Upper lobe of right lung (tissue), 1 donor: ENCODE measurements around the gene AGPAT4. TPM values are rescaled to one million over a fixed set of nuclear protein-coding genes. Genes with fewer than 3 reads are reported as not detected.

Experiments used
- ATAC-seq: fragments of 200-7000 bp; cut with Tn5 transposase; one replicate; pipeline ENCODE4 v1.9.1; 2020; ENCODE audit warnings: mild to moderate bottlenecking, moderate library complexity
- DNase-seq: peaks from one replicate; pipeline ENCODE4 v3.0.0-alpha.2; 2020
- H3K27ac ChIP-seq: fragments of 200-600 bp; one replicate; pipeline ENCODE4 v1.8.0; 2022
- H3K27me3 ChIP-seq: fragments of 200-600 bp; one replicate; pipeline ENCODE4 v1.8.0; 2022; ENCODE audit warnings: mild to moderate bottlenecking
- H3K36me3 ChIP-seq: fragments of 200-600 bp; one replicate; pipeline ENCODE4 v1.8.0; 2022
- H3K4me1 ChIP-seq: fragments of 200-600 bp; one replicate; pipeline ENCODE4 v1.8.0; 2022
- H3K4me3 ChIP-seq: fragments of 200-600 bp; one replicate; pipeline ENCODE4 v1.8.0; 2022; ENCODE audit warnings: mild to moderate bottlenecking
- H3K9me3 ChIP-seq: fragments of 200-600 bp; one replicate; pipeline ENCODE4 v1.8.0; 2022
- intact Hi-C: fragments of 100-400 bp; cut with DNase I; formaldehyde crosslinking; loops from one replicate; pipeline ENCODE4 v1.11.0; 2022
- total RNA-seq: library from RNA; stranded (reverse); fragmentation: NEBNext Ultra II Directional; extraction: Animal tissue kit (Norgen Biotek cat#: 25700); gene quantifications from one replicate; pipeline ENCODE4 v1.2.1, GENCODE V29; 2021
- TF ChIP-seq, protein P1 (sequence below): fragments of 200-600 bp; IDR thresholded peaks from one replicate; pipeline ENCODE4 v1.8.0; 2022; ENCODE audit warnings: antibody characterized with exemption
- donor health status: DM: no; HTN: yes; CAD: no; lungs with severe emphysema.

Gene AGPAT4
- total RNA-seq, 1 donor from 2014 or later: 16.6 TPM

DNA sequence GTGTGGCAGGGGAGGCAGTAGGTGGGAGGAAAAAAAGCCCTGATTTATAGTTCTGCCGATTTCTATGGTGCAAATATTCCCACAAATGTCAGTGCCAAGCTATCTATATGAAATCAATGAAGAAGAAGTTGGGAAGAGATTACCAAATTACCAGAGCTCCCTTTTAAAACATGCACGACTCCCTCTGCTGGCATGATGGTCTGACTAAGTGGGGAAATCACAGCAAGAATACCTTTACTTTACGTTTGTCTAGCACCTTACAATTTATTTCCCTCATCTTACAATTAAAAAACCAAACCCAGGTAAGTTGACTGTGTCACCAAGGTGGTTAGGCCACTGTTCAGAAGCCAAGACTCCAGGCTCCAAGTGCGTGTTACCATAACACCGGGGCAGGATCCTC is 55.6 kb downstream of the AGPAT4 start:
- Histone ChIP-seq H3K4me3 (no peak overlapping the region), H3K4me1 (no peaks in the 10 kb centered on the region), H3K9me3 (no peaks in the 10 kb centered on the region), H3K36me3 (no peaks in the 10 kb centered on the region), H3K27ac (no peak overlapping the region), H3K27me3 (no peaks in the 10 kb centered on the region)
- DNase-seq (no peak), ATAC-seq (no peak)
- TF ChIP-seq, protein P1, sequence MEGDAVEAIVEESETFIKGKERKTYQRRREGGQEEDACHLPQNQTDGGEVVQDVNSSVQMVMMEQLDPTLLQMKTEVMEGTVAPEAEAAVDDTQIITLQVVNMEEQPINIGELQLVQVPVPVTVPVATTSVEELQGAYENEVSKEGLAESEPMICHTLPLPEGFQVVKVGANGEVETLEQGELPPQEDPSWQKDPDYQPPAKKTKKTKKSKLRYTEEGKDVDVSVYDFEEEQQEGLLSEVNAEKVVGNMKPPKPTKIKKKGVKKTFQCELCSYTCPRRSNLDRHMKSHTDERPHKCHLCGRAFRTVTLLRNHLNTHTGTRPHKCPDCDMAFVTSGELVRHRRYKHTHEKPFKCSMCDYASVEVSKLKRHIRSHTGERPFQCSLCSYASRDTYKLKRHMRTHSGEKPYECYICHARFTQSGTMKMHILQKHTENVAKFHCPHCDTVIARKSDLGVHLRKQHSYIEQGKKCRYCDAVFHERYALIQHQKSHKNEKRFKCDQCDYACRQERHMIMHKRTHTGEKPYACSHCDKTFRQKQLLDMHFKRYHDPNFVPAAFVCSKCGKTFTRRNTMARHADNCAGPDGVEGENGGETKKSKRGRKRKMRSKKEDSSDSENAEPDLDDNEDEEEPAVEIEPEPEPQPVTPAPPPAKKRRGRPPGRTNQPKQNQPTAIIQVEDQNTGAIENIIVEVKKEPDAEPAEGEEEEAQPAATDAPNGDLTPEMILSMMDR: no peak
- intact Hi-C loops: no loop called here

DNA sequence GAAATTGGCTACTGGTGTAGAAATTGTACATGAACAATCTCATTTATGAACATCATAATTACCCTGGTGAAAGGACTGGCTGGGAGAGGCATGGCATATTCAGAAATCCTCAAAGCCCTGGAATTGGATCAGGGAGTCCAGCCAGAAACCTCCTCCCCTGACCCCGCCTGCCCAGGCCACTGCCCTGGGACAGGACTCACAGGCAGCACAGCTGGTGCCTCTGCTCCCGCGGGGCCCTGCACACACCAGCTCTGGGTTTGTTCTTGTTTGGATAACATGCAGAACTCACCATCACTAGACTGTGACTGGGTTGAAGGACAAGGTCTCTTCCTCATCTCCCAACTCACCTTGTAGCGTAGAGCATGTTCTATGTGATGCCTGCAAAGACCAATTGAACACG is 56.2 kb downstream of the AGPAT4 start:
- TF ChIP-seq, protein P1: no peak
- H3K4me3 ChIP-seq: no peak overlapping the region
- DNase-seq (no peak), ATAC-seq (no peak)
- no peaks in the 10 kb centered on the region for H3K9me3 ChIP-seq
- no peaks in the 10 kb centered on the region for H3K4me1 ChIP-seq
- H3K36me3 ChIP-seq: no peaks in the 10 kb centered on the region
- H3K27ac ChIP-seq: no peak overlapping the region
- intact Hi-C loops: no loop called here
- H3K27me3 ChIP-seq: no peaks in the 10 kb centered on the region

DNA sequence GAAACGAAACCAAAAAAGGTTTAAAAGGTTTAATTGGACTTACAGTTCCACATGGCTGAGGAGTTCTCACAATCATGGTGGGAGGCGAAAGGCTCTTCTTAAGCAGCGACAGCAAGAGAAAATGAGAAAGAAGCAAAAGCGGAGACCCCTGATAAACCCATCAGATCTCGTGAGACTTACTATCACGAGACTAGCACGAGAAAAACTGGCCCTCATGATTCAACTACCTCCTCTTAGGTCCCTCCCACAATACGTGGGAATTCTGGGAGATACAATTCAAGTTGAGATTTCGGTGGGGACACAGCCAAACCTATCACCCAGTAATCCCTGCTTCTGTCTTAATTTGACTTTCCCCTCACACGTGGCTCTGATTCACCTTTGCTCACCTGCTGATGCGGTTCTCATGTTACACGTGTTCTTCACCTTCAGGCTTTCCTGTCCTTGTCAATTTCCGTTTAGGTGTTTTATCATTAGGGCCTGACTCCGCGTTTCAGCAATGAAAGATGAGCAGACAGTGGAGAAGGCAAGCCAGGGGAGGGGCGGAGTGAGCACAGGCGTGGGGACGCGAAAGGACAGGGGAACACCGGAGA is 57.1 kb downstream of the AGPAT4 start:
- TF ChIP-seq, protein P1: no peak
- H3K4me3 ChIP-seq: no peak overlapping the region
- no peaks in the 10 kb centered on the region for H3K27me3 ChIP-seq
- no peaks in the 10 kb centered on the region for H3K4me1 ChIP-seq
- intact Hi-C loops: no loop called here
- no peak for ATAC-seq
- no peak for DNase-seq
- no peaks in the 10 kb centered on the region for H3K36me3 ChIP-seq
- H3K27ac ChIP-seq: no peak overlapping the region
- no peaks in the 10 kb centered on the region for H3K9me3 ChIP-seq

DNA sequence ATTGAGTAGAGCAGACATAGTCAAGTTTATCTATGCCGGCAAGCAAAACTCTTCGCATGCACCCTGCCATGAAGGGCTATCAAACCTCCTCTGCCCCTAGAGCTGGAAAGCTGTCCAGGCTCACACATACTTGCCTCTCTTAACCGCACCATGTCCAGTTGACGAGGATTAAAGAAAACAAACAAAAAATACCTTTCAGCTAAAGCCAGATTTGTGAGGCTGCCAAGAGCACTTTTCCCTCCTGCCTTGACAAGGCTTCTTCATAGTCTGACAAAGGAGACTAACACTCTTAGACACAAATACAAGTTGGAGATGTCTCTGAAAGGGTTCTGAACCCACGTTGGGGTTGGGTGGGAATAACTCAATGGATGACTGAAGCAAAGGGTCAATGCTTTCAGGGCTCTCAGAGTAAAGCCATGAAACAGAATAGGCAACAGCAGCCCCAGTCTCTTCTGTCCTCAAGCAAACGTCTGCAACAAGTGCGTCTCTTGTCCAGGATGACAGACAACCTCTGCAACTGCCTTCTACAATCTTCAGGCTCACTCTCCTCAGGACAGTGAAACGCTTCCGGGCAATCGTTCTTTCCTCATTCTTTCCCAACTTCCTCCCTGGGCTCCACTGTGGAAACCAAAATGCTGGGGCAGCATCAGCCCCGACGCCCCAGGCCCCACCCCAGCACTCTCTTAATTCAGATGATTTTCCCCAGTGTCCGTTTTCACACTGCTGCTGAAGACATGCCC is 57.8 kb downstream of the AGPAT4 start:
- DNase-seq (no peak), ATAC-seq (peak; percentile 68)
- intact Hi-C loops: no loop called here

DNA sequence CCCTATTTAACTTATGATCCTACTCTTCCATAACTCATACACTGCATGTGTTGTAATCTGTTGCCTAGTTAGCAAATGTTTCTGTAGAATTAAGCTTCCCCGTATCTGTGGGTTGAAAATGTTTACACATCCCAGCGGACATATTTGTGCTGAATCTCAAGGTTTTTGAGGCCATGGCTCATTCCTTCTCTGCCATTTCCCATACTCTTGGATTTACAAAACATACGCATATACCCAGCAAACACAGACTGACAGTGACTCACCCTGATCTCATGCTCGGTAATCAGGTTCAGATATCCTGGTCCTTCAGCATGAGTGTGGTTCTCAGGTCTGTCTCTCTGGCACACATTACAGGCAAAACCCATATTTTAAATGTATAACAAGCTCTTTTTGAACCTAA is 58.7 kb downstream of the AGPAT4 start:
- Histone ChIP-seq H3K9me3 (no peaks in the 10 kb centered on the region), H3K27me3 (no peaks in the 10 kb centered on the region), H3K4me3 (no peak overlapping the region), H3K4me1 (no peaks in the 10 kb centered on the region), H3K36me3 (no peaks in the 10 kb centered on the region), H3K27ac (peak overlapping the region; percentile 24)
- ATAC-seq (peak; percentile 73), DNase-seq (no peak)
- TF ChIP-seq, protein P1: no peak
- intact Hi-C loops: no loop called here

More for the DNA sequence above, 57.8 kb downstream of the AGPAT4 start:
- Histone ChIP-seq H3K4me3 (no peak overlapping the region), H3K4me1 (no peaks in the 10 kb centered on the region), H3K9me3 (no peaks in the 10 kb centered on the region), H3K27ac (no peak overlapping the region), H3K27me3 (no peaks in the 10 kb centered on the region), H3K36me3 (no peaks in the 10 kb centered on the region)
- TF ChIP-seq, protein P1: no peak
